ENCODE data around the gene EFCAB6. TPM values are rescaled to one million over a fixed set of nuclear protein-coding genes. Genes with fewer than 3 reads are reported as not detected.

The EFCAB6 gene
- polyA plus RNA-seq, 3 donors, result not detected

- H3K27ac ChIP-seq (ENCODE audit: low read depth in 1 of 2, low read length in 2 of 2), result no peak overlapping the region
- no peak overlapping the region for H3K4me2 ChIP-seq (replicated peaks; ENCODE audit: extremely low read depth, low read length, poor library complexity, severe bottlenecking)
- H3K4me3 Mint-ChIP-seq, result no peak overlapping the region
- no peak overlapping the region for H3K4me3 ChIP-seq (replicated peaks in 1 of 3; ENCODE audit: low read depth in 2 of 3, low read length in 3 of 3)
- peaks cover 2 to 6% (median 4%) of the 10 kb centered on the region in 3 donors for H3K27me3 Mint-ChIP-seq (ENCODE audit: low read depth in 3 of 3)
- no peaks in the 10 kb centered on the region for H3K4me1 ChIP-seq (ENCODE audit: control insufficient read depth in 1 of 2, insufficient read depth in 2 of 2, low read length in 2 of 2)
- no peaks in the 10 kb centered on the region for H3K36me3 Mint-ChIP-seq
- TF ChIP-seq, protein P1, sequence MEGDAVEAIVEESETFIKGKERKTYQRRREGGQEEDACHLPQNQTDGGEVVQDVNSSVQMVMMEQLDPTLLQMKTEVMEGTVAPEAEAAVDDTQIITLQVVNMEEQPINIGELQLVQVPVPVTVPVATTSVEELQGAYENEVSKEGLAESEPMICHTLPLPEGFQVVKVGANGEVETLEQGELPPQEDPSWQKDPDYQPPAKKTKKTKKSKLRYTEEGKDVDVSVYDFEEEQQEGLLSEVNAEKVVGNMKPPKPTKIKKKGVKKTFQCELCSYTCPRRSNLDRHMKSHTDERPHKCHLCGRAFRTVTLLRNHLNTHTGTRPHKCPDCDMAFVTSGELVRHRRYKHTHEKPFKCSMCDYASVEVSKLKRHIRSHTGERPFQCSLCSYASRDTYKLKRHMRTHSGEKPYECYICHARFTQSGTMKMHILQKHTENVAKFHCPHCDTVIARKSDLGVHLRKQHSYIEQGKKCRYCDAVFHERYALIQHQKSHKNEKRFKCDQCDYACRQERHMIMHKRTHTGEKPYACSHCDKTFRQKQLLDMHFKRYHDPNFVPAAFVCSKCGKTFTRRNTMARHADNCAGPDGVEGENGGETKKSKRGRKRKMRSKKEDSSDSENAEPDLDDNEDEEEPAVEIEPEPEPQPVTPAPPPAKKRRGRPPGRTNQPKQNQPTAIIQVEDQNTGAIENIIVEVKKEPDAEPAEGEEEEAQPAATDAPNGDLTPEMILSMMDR (IDR thresholded peaks at IDR 0.05), result no peak
- H4K20me1 ChIP-seq (ENCODE audit: insufficient read depth, low read length), result no peaks in the 10 kb centered on the region
- H3K9me3 ChIP-seq (replicated peaks in 1 of 2; ENCODE audit: control insufficient read depth in 1 of 2, insufficient read depth in 1 of 2, low read length in 2 of 2), result no peaks in the 10 kb centered on the region
- H3K9me3 Mint-ChIP-seq, result peaks cover 0 to 6% (median 0%) of the 10 kb centered on the region in 7 donors
- no peak overlapping the region for H3K27ac Mint-ChIP-seq
- no peaks in the 10 kb centered on the region for H3K36me3 ChIP-seq (replicated peaks in 1 of 2; ENCODE audit: control insufficient read depth in 1 of 2, insufficient read depth in 2 of 2, low read length in 2 of 2)
- intact Hi-C loops (cut with micrococcal nuclease), result no loop called here
- H2AFZ ChIP-seq (ENCODE audit: insufficient read depth, low read depth, low read length, poor library complexity, severe bottlenecking), result no peak overlapping the region
- no peaks in the 10 kb centered on the region for H3K79me2 ChIP-seq (ENCODE audit: insufficient read depth, low read length)
- peaks cover 0 to 2% of the 10 kb centered on the region in 2 donors for H3K27me3 ChIP-seq (ENCODE audit: control insufficient read depth in 2 of 2, insufficient read depth in 2 of 2, low read length in 2 of 2)
- no peaks in the 10 kb centered on the region for H3K4me1 Mint-ChIP-seq
- no peak for DNase-seq
- 81% methylated on average over 4 of the region's 5 CpGs for WGBS (ENCODE audit: insufficient coverage)
- H3K9ac ChIP-seq (ENCODE audit: insufficient read depth, low read length, poor library complexity, severe bottlenecking), result no peak overlapping the region
These were observed 57.9 kb downstream of the EFCAB6 start for GRCh38 chr22:43754176-43754575.

- no peak overlapping the region for H3K27ac Mint-ChIP-seq
- TF ChIP-seq, protein P1 (IDR thresholded peaks at IDR 0.05), result no peak
- H3K9me3 Mint-ChIP-seq, result peaks cover 0 to 6% (median 0%) of the 10 kb centered on the region in 7 donors
- no peak overlapping the region for H3K4me3 Mint-ChIP-seq
- H3K4me1 Mint-ChIP-seq, result no peaks in the 10 kb centered on the region
- WGBS (ENCODE audit: insufficient coverage), result no CpG with 5 or more reads among the region's 2 CpGs
- H3K36me3 Mint-ChIP-seq, result no peaks in the 10 kb centered on the region
- Histone ChIP-seq H4K20me1 (ENCODE audit: insufficient read depth, low read length) (no peaks in the 10 kb centered on the region), H3K9ac (ENCODE audit: insufficient read depth, low read length, poor library complexity, severe bottlenecking) (no peak overlapping the region), H2AFZ (ENCODE audit: insufficient read depth, low read depth, low read length, poor library complexity, severe bottlenecking) (no peak overlapping the region), H3K4me3 (replicated peaks in 1 of 3; ENCODE audit: low read depth in 2 of 3, low read length in 3 of 3) (no peak overlapping the region), H3K4me1 (ENCODE audit: control insufficient read depth in 1 of 2, insufficient read depth in 2 of 2, low read length in 2 of 2) (no peaks in the 10 kb centered on the region), H3K4me2 (replicated peaks; ENCODE audit: extremely low read depth, low read length, poor library complexity, severe bottlenecking) (no peak overlapping the region), H3K79me2 (ENCODE audit: insufficient read depth, low read length) (no peaks in the 10 kb centered on the region), H3K36me3 (replicated peaks in 1 of 2; ENCODE audit: control insufficient read depth in 1 of 2, insufficient read depth in 2 of 2, low read length in 2 of 2) (no peaks in the 10 kb centered on the region), H3K27me3 (ENCODE audit: control insufficient read depth in 2 of 2, insufficient read depth in 2 of 2, low read length in 2 of 2) (peaks cover 0 to 2% of the 10 kb centered on the region in 2 donors), H3K27ac (ENCODE audit: low read depth in 1 of 2, low read length in 2 of 2) (no peak overlapping the region), H3K9me3 (replicated peaks in 1 of 2; ENCODE audit: control insufficient read depth in 1 of 2, insufficient read depth in 1 of 2, low read length in 2 of 2) (no peaks in the 10 kb centered on the region)
- DNase-seq, result no peak
- intact Hi-C loops (cut with micrococcal nuclease), result no loop called here
- H3K27me3 Mint-ChIP-seq (ENCODE audit: low read depth in 3 of 3), result peaks cover 2 to 6% (median 4%) of the 10 kb centered on the region in 3 donors
These were observed 58.4 kb downstream of the EFCAB6 start for GRCh38 chr22:43753688-43754087.

All from CD14-positive monocyte (primary cell).